ENCODE data around the gene TFAP2E.

GRCh38 chr1:35576061-35576765 is 3.1 kb downstream of the TFAP2E start:
- TF ChIP-seq POLR2AphosphoS5 (IDR thresholded peaks at IDR 0.05; ENCODE audit: low read depth, low read length) (no peak), POLR2A (IDR thresholded peaks at IDR 0.05; ENCODE audit: low read depth, low read length) (no peak), TAF1 (IDR thresholded peaks at IDR 0.05; ENCODE audit: low read depth, low read length) (no peak)
